HCT116 (cell line): ENCODE results near the gene GLYR1. TPM values are rescaled to one million over a fixed set of nuclear protein-coding genes. Genes with fewer than 3 reads are reported as not detected.

Experiments
- ATAC-seq: fragments of 200-7000 bp; cut with Tn5 transposase; 2 replicates; pipeline ENCODE4 v1.9.1; 2020; ENCODE audit warnings: mild to moderate bottlenecking, moderate library complexity
- BruUV-seq: library from RNA; stranded (reverse); fragments of 400-500 nt; replicated peaks from 2 replicates; lab custom pipeline; 2021; lab: Mats Ljungman, UMichigan
- CTCF ChIA-PET: fragments of 300-600 bp; sonication (Branson Sonifier 250); formaldehyde crosslinking; loops from one replicate; lab custom pipeline; 2021; ENCODE audit warnings: antibody characterized with exemption; lab: Charles Lee
- POLR2A ChIA-PET: fragments of 300-600, 350-600 bp; sonication (Branson Sonifier 250); formaldehyde crosslinking; loops from one replicate; lab custom pipeline; 2021; ENCODE audit warnings: antibody characterized with exemption; lab: Charles Lee
- RAD21 ChIA-PET, 2 experiments: fragments of 300-600 bp; sonication (Branson Sonifier 250); formaldehyde crosslinking; loops; one replicate each; lab custom pipeline; 2023; ENCODE audit warnings: low total read pairs in 2 of 2; ENCODE audit not compliant: uncharacterized antibody in 2 of 2, unreplicated experiment in 2 of 2, low non-redundant PET in 1 of 2; lab: Charles Lee
- DNase-seq: peaks from one replicate; pipeline ENCODE4 v3.0.0-alpha.2; 2010; ENCODE audit warnings: low read depth, low spot score
- H2AFZ ChIP-seq: fragments of 200-600 bp; shearing (Covaris generic), sonication (generic); 2 replicates; pipeline ENCODE4 v1.6.1; 2017; ENCODE audit warnings: low read depth, mixed run types, mixed read lengths, antibody characterized with exemption, low read length; ENCODE audit not compliant: poor library complexity, severe bottlenecking
- H3K27ac ChIP-seq: 2 replicates; pipeline ENCODE4 v1.5.1; 2012; ENCODE audit warnings: low read depth, low read length
- H3K27me3 ChIP-seq: fragments of 200-600 bp; sonication (generic); 2 replicates; pipeline ENCODE4 v1.6.1; 2016; ENCODE audit warnings: mixed run types, low read length, mixed read lengths; ENCODE audit not compliant: insufficient read depth
- H3K36me3 ChIP-seq, 2 experiments: fragments of 200-500 bp in 1 of 2; fragments of 200-600 bp in 1 of 2; sonication (Bioruptor generic) in 1 of 2; sonication (generic) in 1 of 2; 2 replicates each; pipeline versions ENCODE4 v1.5.1 to v1.6.1; 2014 to 2016; ENCODE audit warnings: low read length in 2 of 2, inconsistent platforms in 1 of 2, mixed read lengths in 1 of 2, mixed run types in 1 of 2; ENCODE audit not compliant: insufficient read depth in 2 of 2, control insufficient read depth in 1 of 2
- H3K4me1 ChIP-seq, 2 experiments: fragments of 200-600 bp in 1 of 2; sonication (generic) in 1 of 2; 2 replicates each; pipeline versions ENCODE4 v1.5.1 to v1.6.1; 2012 to 2017; ENCODE audit warnings: low read length in 2 of 2, inconsistent platforms in 1 of 2, mild to moderate bottlenecking in 1 of 2, mixed read lengths in 1 of 2, mixed run types in 1 of 2, moderate library complexity in 1 of 2; ENCODE audit not compliant: insufficient read depth in 2 of 2, control insufficient read depth in 1 of 2
- H3K4me2 ChIP-seq: fragments of 200-600 bp; sonication (generic); 2 replicates; pipeline ENCODE4 v1.6.1; 2017; ENCODE audit warnings: mixed run types, low read length, mixed read lengths
- H3K4me3 ChIP-seq, 2 experiments: fragments of 200-600 bp in 1 of 2; sonication (generic) in 1 of 2; replicated peaks in 1 of 2; 2 replicates each; pipeline ENCODE4 v1.5.1; 2011 to 2016; ENCODE audit warnings: low read length in 2 of 2, control low read depth in 1 of 2, low read depth in 1 of 2, mild to moderate bottlenecking in 1 of 2, mixed read lengths in 1 of 2, mixed run types in 1 of 2
- H3K79me2 ChIP-seq: fragments of 200-600 bp; sonication (generic); 2 replicates; pipeline ENCODE4 v1.6.1; 2017; ENCODE audit warnings: mild to moderate bottlenecking, mixed run types, low read length, moderate library complexity, mixed read lengths; ENCODE audit not compliant: insufficient read depth
- H3K9ac ChIP-seq: fragments of 200-600 bp; sonication (generic); 2 replicates; pipeline ENCODE4 v1.6.1; 2016; ENCODE audit warnings: low read length, mixed read lengths
- H3K9me2 ChIP-seq: fragments of 200-600 bp; sonication (generic), shearing (Covaris generic); 2 replicates; pipeline ENCODE4 v1.6.1; 2017; ENCODE audit warnings: mixed run types, mild to moderate bottlenecking, moderate library complexity; ENCODE audit not compliant: insufficient read depth
- H3K9me3 ChIP-seq, 2 experiments: fragments of 200-500 bp in 1 of 2; fragments of 200-600 bp in 1 of 2; sonication (Bioruptor generic) in 1 of 2; sonication (generic) in 1 of 2; 2 replicates each; pipeline ENCODE4 v1.6.1; 2014 to 2017; ENCODE audit warnings: low read length in 2 of 2, mixed read lengths in 2 of 2, inconsistent platforms in 1 of 2, low read depth in 1 of 2, mild to moderate bottlenecking in 1 of 2, mixed run types in 1 of 2, moderate library complexity in 1 of 2; ENCODE audit not compliant: control insufficient read depth in 1 of 2, insufficient read depth in 1 of 2
- H4K20me1 ChIP-seq: fragments of 200-600 bp; sonication (generic), shearing (Covaris generic); 2 replicates; pipeline ENCODE4 v1.6.1; 2017; ENCODE audit warnings: mixed run types, mild to moderate bottlenecking, moderate library complexity; ENCODE audit not compliant: insufficient read depth
- CBX3 ChIP-seq: IDR thresholded peaks from 2 replicates; pipeline ENCODE4 v1.6.1; 2012; ENCODE audit warnings: low read depth
- CEBPB ChIP-seq: IDR thresholded peaks from 2 replicates; pipeline ENCODE4 v1.6.1; 2012; ENCODE audit warnings: low read depth
- EGR1 ChIP-seq: IDR thresholded peaks from 2 replicates; pipeline ENCODE4 v1.6.1; 2012; ENCODE audit warnings: low read depth
- EZH2 ChIP-seq: fragments of 200-600 bp; sonication (generic); IDR thresholded peaks from 2 replicates; pipeline ENCODE4 v1.6.1; 2017; ENCODE audit warnings: antibody characterized with exemption, mixed run types
- FOSL1 ChIP-seq: IDR thresholded peaks from 2 replicates; pipeline ENCODE4 v1.6.1; 2012; ENCODE audit warnings: low read depth
- JUND ChIP-seq: IDR thresholded peaks from 2 replicates; pipeline ENCODE4 v1.6.1; 2012
- POLR2AphosphoS5 ChIP-seq: IDR thresholded peaks from 2 replicates; pipeline ENCODE4 v1.6.1; 2011; ENCODE audit warnings: mild to moderate bottlenecking, low read depth, low read length, moderate library complexity
- RAD21 ChIP-seq: IDR thresholded peaks from 2 replicates; pipeline ENCODE4 v1.6.1; 2012; ENCODE audit warnings: low read depth, mild to moderate bottlenecking
- SIN3A ChIP-seq: IDR thresholded peaks from 2 replicates; pipeline ENCODE4 v1.6.1; 2012; ENCODE audit warnings: low read depth
- SP1 ChIP-seq: IDR thresholded peaks from 2 replicates; pipeline ENCODE4 v1.6.1; 2012; ENCODE audit warnings: low read depth
- SRF ChIP-seq: IDR thresholded peaks from 2 replicates; pipeline ENCODE4 v1.6.1; 2012; ENCODE audit warnings: low read depth
- ZNF274 ChIP-seq: fragments of 200-500 bp; sonication (Bioruptor generic); IDR thresholded peaks from 2 replicates; pipeline ENCODE4 v1.6.1; 2014; ENCODE audit warnings: mild to moderate bottlenecking, low read depth, low read length, inconsistent platforms
- intact Hi-C: fragments of 100-400 bp; cut with micrococcal nuclease; formaldehyde crosslinking; loops from 2 replicates; pipeline ENCODE4 v1.10.0; 2022
- total RNA-seq: library from RNA; stranded (reverse); gene quantifications from one replicate; pipeline ENCODE4 v1.2.1, GENCODE V29; 2021; ENCODE audit not compliant: unreplicated experiment
- TF ChIP-seq, protein P1 (sequence below): IDR thresholded peaks from 2 replicates; pipeline ENCODE4 v1.6.1; 2012
- TF ChIP-seq, protein P2 (sequence below), 3 experiments: fragments of 200-600 bp in 1 of 3; sonication (generic) in 1 of 3; IDR thresholded peaks in 2 of 3; conservative IDR thresholded peaks in 1 of 3; 2 replicates each; pipeline ENCODE4 v1.5.1; 2012 to 2017; ENCODE audit warnings: low read depth in 2 of 3, low read length in 2 of 3, antibody characterized with exemption in 1 of 3, borderline replicate concordance in 1 of 3, control low read depth in 1 of 3, mild to moderate bottlenecking in 1 of 3, mixed read lengths in 1 of 3, mixed run types in 1 of 3, moderate library complexity in 1 of 3; ENCODE audit not compliant: insufficient read depth in 1 of 3

The GLYR1 gene
- total RNA-seq, 1 experiment from 2014 or later = 50.0 TPM

DNA sequence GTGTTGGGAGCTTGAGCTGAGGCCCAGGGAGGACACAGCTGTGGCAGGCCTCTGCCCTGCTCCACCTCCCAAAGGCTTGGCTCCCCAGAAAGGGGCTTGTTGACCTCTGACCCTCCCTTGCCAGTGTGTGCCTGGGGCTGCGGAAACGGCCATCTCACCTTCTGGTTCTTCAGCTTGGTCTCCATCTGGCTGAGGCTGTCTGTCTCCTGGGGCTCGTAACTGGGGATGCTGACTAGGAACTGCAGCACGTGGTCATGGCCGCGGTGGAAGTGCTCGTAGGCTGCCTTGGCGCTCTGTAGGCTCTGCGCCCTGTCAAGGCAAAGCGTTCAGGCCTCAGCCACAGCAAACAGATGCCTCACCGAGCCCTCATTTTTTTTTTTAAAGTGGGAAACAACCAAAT is 42.9 kb upstream of the GLYR1 start:
- peaks cover 15 to 26% of the 10 kb centered on the region in 2 experiments; a peak in 3 of 4 replicates for H3K36me3 ChIP-seq
- RAD21 ChIA-PET = no interaction called here

More for the DNA sequence above, 42.9 kb upstream of the GLYR1 start:
- Histone ChIP-seq H2AFZ (no peak overlapping the region), H3K4me1 (no peaks in the 10 kb centered on the region), H3K9me3 (no peaks in the 10 kb centered on the region), H3K4me2 (no peak overlapping the region), H3K4me3 (no peak overlapping the region), H4K20me1 (no peaks in the 10 kb centered on the region), H3K79me2 (no peaks in the 10 kb centered on the region), H3K27me3 (no peaks in the 10 kb centered on the region), H3K27ac (no peak overlapping the region), H3K9me2 (no peaks in the 10 kb centered on the region), H3K9ac (no peak overlapping the region)
- POLR2A ChIA-PET = no interaction called here
- DNase-seq (no peak), ATAC-seq (no peak)
- intact Hi-C loops = no loop called here
- CTCF ChIA-PET = no interaction called here
- no TSS peak for BruUV-seq
- TF ChIP-seq ZNF274 (no peak), CEBPB (no peak), SRF (no peak), FOSL1 (no peak), EGR1 (no peak), CBX3 (no peak), RAD21 (no peak), SIN3A (no peak), POLR2AphosphoS5 (no peak), JUND (no peak), SP1 (no peak), EZH2 (no peak)
- TF ChIP-seq, protein P1, sequence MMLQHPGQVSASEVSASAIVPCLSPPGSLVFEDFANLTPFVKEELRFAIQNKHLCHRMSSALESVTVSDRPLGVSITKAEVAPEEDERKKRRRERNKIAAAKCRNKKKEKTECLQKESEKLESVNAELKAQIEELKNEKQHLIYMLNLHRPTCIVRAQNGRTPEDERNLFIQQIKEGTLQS = no peak
- TF ChIP-seq, protein P2, sequence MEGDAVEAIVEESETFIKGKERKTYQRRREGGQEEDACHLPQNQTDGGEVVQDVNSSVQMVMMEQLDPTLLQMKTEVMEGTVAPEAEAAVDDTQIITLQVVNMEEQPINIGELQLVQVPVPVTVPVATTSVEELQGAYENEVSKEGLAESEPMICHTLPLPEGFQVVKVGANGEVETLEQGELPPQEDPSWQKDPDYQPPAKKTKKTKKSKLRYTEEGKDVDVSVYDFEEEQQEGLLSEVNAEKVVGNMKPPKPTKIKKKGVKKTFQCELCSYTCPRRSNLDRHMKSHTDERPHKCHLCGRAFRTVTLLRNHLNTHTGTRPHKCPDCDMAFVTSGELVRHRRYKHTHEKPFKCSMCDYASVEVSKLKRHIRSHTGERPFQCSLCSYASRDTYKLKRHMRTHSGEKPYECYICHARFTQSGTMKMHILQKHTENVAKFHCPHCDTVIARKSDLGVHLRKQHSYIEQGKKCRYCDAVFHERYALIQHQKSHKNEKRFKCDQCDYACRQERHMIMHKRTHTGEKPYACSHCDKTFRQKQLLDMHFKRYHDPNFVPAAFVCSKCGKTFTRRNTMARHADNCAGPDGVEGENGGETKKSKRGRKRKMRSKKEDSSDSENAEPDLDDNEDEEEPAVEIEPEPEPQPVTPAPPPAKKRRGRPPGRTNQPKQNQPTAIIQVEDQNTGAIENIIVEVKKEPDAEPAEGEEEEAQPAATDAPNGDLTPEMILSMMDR (IDR thresholded peaks at IDR 0.05 in 2 of 3, conservative IDR thresholded peaks at IDR 0.05 in 1 of 3; ENCODE audit: borderline replicate concordance in 1 of 3, insufficient read depth in 1 of 3, low read depth in 2 of 3, low read length in 2 of 3) = no peak
